ENCODE measurements around the gene VCL. TPM values are rescaled to one million over a fixed set of nuclear protein-coding genes. Genes with fewer than 3 reads are reported as not detected.
"Not testable (repeated sequence)": the region's sequence is repeated elsewhere in the genome, so short reads cannot be mapped to it uniquely, and the experiment has no call there.

The VCL gene
- total RNA-seq, 1 experiment from 2014 or later, result 92.2 TPM

DNA sequence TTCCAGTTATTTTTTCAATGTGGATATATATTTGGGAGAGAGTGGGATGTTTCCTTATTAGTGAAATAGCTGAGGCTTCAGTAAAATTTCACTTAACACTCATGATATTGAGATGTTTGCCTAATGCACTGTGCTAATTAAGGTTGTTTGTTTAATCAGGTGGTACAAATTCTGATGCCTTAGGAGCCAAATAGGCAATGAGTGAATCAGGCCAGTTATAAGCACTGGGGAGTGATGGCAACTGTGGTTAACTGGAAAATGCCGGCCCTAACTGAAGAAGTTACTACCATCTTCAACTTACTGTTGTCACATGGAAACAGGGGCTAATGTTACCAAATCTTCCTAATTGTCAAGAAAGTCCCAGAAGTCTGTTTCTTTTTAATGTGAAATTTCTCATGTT lies 32.0 kb downstream of the VCL start:
- no TSS peak for BruUV-seq (replicated peaks)
- no peak overlapping the region for H3K27ac Mint-ChIP-seq (ENCODE audit: unreplicated experiment)
- POLR2A ChIA-PET, result no interaction called here
- H3K4me1 ChIP-seq, result peaks cover 32% of the 10 kb centered on the region
- H3K27me3 ChIP-seq (replicated peaks; ENCODE audit: control insufficient read depth, insufficient read depth, low read length), result no peaks in the 10 kb centered on the region
- intact Hi-C loops (cut with micrococcal nuclease; ENCODE audit: unreplicated experiment), result no loop called here
- DNase-seq, result no peak
- H3K36me3 ChIP-seq (ENCODE audit: control insufficient read depth, insufficient read depth, low read length), result no peaks in the 10 kb centered on the region; the same call in 1 of the 2 replicates
- no peak for TF ChIP-seq CTCF (IDR thresholded peaks at IDR 0.05; ENCODE audit: insufficient read depth in 1 of 2, low read depth in 1 of 2, low read length in 1 of 2, severe bottlenecking in 1 of 2, unreplicated experiment in 1 of 2)
- H3K4me3 ChIP-seq (ENCODE audit: low read depth, low read length), result no peak overlapping the region
- peaks cover 44% of the 10 kb centered on the region for H3K4me1 Mint-ChIP-seq (ENCODE audit: low read depth, unreplicated experiment)
- CTCF ChIA-PET, result no interaction called here
- H3K4me3 Mint-ChIP-seq (ENCODE audit: unreplicated experiment), result no peak overlapping the region
- no peaks in the 10 kb centered on the region for H3K9me3 Mint-ChIP-seq (ENCODE audit: unreplicated experiment)
- H3K9me3 ChIP-seq, result no peaks in the 10 kb centered on the region
- no peaks in the 10 kb centered on the region for H3K27me3 Mint-ChIP-seq (ENCODE audit: insufficient read depth, unreplicated experiment)
- H3K36me3 Mint-ChIP-seq (ENCODE audit: insufficient read depth, unreplicated experiment), result peaks cover 16% of the 10 kb centered on the region

DNA sequence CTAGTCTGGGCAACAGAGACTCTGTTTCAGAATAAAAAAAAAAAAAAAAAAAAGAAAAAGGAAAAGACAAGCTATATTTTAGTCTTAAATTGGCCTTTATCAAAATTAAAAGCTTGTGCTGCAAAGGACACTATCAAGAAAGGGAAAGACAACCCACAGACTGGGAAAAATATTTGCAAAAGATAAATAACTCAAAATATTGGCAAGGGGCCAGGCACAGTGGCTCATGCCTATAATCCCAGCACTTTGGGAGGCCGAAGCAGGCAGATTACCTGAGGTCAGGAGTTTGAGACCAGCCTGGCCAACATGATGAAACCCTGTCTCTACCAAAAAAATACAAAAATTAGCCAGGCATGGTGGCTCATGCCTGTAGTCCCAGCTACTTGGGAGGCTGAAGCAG lies 34.3 kb downstream of the VCL start:
- H3K9me3 ChIP-seq; H3K27me3 ChIP-seq (replicated peaks; ENCODE audit: control insufficient read depth, insufficient read depth, low read length); H3K4me3 ChIP-seq (ENCODE audit: low read depth, low read length); DNase-seq; H3K36me3 ChIP-seq (ENCODE audit: control insufficient read depth, insufficient read depth, low read length); intact Hi-C loops (cut with micrococcal nuclease; ENCODE audit: unreplicated experiment); H3K27me3 Mint-ChIP-seq (ENCODE audit: insufficient read depth, unreplicated experiment); H3K9me3 Mint-ChIP-seq (ENCODE audit: unreplicated experiment); BruUV-seq (replicated peaks); H3K27ac Mint-ChIP-seq (ENCODE audit: unreplicated experiment); H3K4me3 Mint-ChIP-seq (ENCODE audit: unreplicated experiment): not testable (repeated sequence)
- H3K36me3 Mint-ChIP-seq (ENCODE audit: insufficient read depth, unreplicated experiment), result peaks cover 13% of the 10 kb centered on the region
- ChIA-PET CTCF (interaction anchor here (0.6 kb wide), 2 partner anchors 21 to 146 kb away, joined by 3 read pairs; no protein-coding TSS in a partner anchor), POLR2A (interaction anchor here (0.6 kb wide), 1 partner anchor 25 kb away, joined by 7 read pairs; no protein-coding TSS in a partner anchor)
- peaks cover 19% of the 10 kb centered on the region; the same call in 1 of the 2 replicates for H3K4me1 ChIP-seq
- H3K4me1 Mint-ChIP-seq (ENCODE audit: low read depth, unreplicated experiment), result peaks cover 26% of the 10 kb centered on the region

DNA sequence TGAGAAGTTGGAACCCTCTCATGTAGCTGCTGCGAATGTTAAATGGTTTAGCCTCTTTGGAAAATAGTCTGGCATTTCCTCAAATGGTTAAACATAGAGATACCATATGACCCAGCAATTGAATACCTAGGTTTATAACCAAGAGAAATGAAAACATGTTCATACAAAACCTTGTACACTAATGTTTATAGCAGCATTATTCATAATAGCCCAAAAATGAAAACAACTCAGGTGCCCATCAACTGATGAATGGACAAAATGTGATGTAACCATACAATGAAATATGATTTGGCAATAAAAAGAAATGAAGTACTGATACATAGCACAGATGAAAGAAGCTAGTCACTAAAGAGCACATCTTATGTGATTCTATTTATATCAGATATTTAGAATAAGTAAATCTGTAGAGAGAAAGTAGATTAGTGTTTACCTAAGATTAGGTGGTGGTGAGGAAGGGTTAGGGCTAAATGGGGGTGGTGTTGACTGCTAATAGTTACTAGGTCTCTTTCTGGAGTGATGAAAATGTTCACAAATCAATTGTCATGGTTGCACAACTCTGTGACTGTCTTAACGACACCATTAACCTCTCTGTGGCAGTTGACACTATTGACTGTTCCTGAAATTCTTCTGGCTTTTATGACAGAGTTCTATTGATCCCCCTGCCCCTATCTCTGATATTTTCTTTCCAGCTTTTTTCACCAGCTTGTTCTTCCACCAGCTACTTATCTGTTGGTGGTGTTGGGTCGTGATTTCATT lies 35.2 kb downstream of the VCL start:
- Histone ChIP-seq H3K36me3 (ENCODE audit: control insufficient read depth, insufficient read depth, low read length) (no peaks in the 10 kb centered on the region; the same call in 1 of the 2 replicates), H3K9me3 (no peaks in the 10 kb centered on the region), H3K27me3 (replicated peaks; ENCODE audit: control insufficient read depth, insufficient read depth, low read length) (no peaks in the 10 kb centered on the region), H3K4me3 (ENCODE audit: low read depth, low read length) (no peak overlapping the region), H3K4me1 (peaks cover 19% of the 10 kb centered on the region; the same call in 1 of the 2 replicates)
- BruUV-seq (replicated peaks), result no TSS peak
- no peak for DNase-seq
- ChIA-PET CTCF (interaction anchor here (0.8 kb wide), 1 partner anchor 25 kb away, joined by 4 read pairs; no protein-coding TSS in a partner anchor), POLR2A (interaction anchor here (0.6 to 1.0 kb wide), 2 partner anchors 35 to 123 kb away, joined by 3 read pairs; partner anchors contain the start of gene VCL)
- Mint-ChIP-seq H3K9me3 (ENCODE audit: unreplicated experiment) (no peaks in the 10 kb centered on the region), H3K27me3 (ENCODE audit: insufficient read depth, unreplicated experiment) (no peaks in the 10 kb centered on the region), H3K27ac (ENCODE audit: unreplicated experiment) (peak overlapping the region; percentile 31), H3K4me1 (ENCODE audit: low read depth, unreplicated experiment) (peaks cover 32% of the 10 kb centered on the region), H3K4me3 (ENCODE audit: unreplicated experiment) (no peak overlapping the region), H3K36me3 (ENCODE audit: insufficient read depth, unreplicated experiment) (peaks cover 22% of the 10 kb centered on the region)
- no peak for TF ChIP-seq CTCF (IDR thresholded peaks at IDR 0.05; ENCODE audit: insufficient read depth in 1 of 2, low read depth in 1 of 2, low read length in 1 of 2, severe bottlenecking in 1 of 2, unreplicated experiment in 1 of 2)
- intact Hi-C loops (cut with micrococcal nuclease; ENCODE audit: unreplicated experiment), result no loop called here
